Endothelial cell of umbilical vein (primary cell): Measurements from ENCODE around the gene COQ9. TPM values are rescaled to one million over a fixed set of nuclear protein-coding genes. Genes with fewer than 3 reads are reported as not detected.

Experiments used
- BruUV-seq: library from RNA; stranded (reverse); fragments of 400-500 nt; replicated peaks from 2 replicates; lab custom pipeline; 2021; lab: Mats Ljungman, UMichigan
- CTCF ChIA-PET: fragments of 300-600, 350-600 bp; sonication (Branson Sonifier 250); formaldehyde crosslinking; loops from one replicate; lab custom pipeline; 2021; ENCODE audit warnings: antibody characterized with exemption, inconsistent platforms; lab: Charles Lee
- POLR2A ChIA-PET: fragments of 300-600, 350-600 bp; sonication (Branson Sonifier 250); formaldehyde crosslinking; loops from one replicate; lab custom pipeline; 2021; ENCODE audit warnings: antibody characterized with exemption, inconsistent platforms; lab: Charles Lee
- DNase-seq: peaks from one replicate; pipeline ENCODE4 v3.0.0-alpha.2; 2011; ENCODE audit warnings: low read depth, low spot score
- FAIRE-seq: peaks from 2 replicates; lab custom pipeline; 2011; peaks lifted over from hg19 to GRCh38; lab: Jason Lieb, UNC
- H2AFZ ChIP-seq: 2 replicates; pipeline ENCODE4 v1.6.0; 2012; ENCODE audit warnings: low read depth, low read length, control low read depth, inconsistent platforms
- H3K27ac ChIP-seq: 2 replicates; pipeline ENCODE4 v1.5.1; 2011; ENCODE audit warnings: low read depth, mild to moderate bottlenecking, control low read depth, low read length, moderate library complexity; ENCODE audit not compliant: insufficient read depth
- H3K27me3 ChIP-seq, 2 experiments: 2 replicates each; pipeline versions ENCODE4 v1.6.0 to v1.6.1; 2011; ENCODE audit warnings: low read length in 2 of 2, mixed read lengths in 1 of 2; ENCODE audit not compliant: control insufficient read depth in 2 of 2, insufficient read depth in 2 of 2
- H3K36me3 ChIP-seq, 2 experiments: 2 replicates in 1 of 2; 3 replicates in 1 of 2; pipeline ENCODE4 v1.5.1; 2011; ENCODE audit warnings: low read length in 2 of 2, mild to moderate bottlenecking in 1 of 2, moderate library complexity in 1 of 2; ENCODE audit not compliant: control insufficient read depth in 2 of 2, insufficient read depth in 2 of 2; ENCODE audit errors: extremely low read depth in 1 of 2
- H3K4me1 ChIP-seq: 3 replicates; pipeline ENCODE4 v1.5.1; 2011; ENCODE audit warnings: mild to moderate bottlenecking, low read length; ENCODE audit not compliant: control insufficient read depth, insufficient read depth; ENCODE audit errors: extremely low read depth
- H3K4me2 ChIP-seq: 2 replicates; pipeline ENCODE4 v1.6.1; 2011; ENCODE audit warnings: low read length, control low read depth, mixed read lengths; ENCODE audit not compliant: insufficient read depth
- H3K4me3 ChIP-seq, 3 experiments: fragments of 200-600 bp in 1 of 3; sonication (generic), shearing (Covaris generic) in 1 of 3; replicated peaks in 1 of 3; 2 replicates each; pipeline ENCODE4 v1.5.1; 2011 to 2016; ENCODE audit warnings: control low read depth in 3 of 3, low read length in 3 of 3, mild to moderate bottlenecking in 2 of 3, inconsistent platforms in 1 of 3, low read depth in 1 of 3, moderate library complexity in 1 of 3; ENCODE audit not compliant: insufficient read depth in 1 of 3
- H3K79me2 ChIP-seq: 2 replicates; pipeline ENCODE4 v1.6.0; 2012; ENCODE audit warnings: low read length, inconsistent platforms; ENCODE audit not compliant: control insufficient read depth, insufficient read depth
- H3K9ac ChIP-seq: replicated peaks from 2 replicates; pipeline ENCODE3; 2011; ENCODE audit warnings: low read length, control low read depth; ENCODE audit not compliant: insufficient read depth; ENCODE audit errors: extremely low read depth
- H3K9me1 ChIP-seq: replicated peaks from 3 replicates; pipeline ENCODE4 v1.6.0; 2011; ENCODE audit warnings: mild to moderate bottlenecking, low read length; ENCODE audit not compliant: control insufficient read depth, insufficient read depth; ENCODE audit errors: extremely low read depth
- H3K9me3 ChIP-seq: replicated peaks from 2 replicates; pipeline ENCODE4 v1.5.1; 2012; ENCODE audit warnings: low read length, inconsistent platforms; ENCODE audit not compliant: control insufficient read depth, insufficient read depth
- H4K20me1 ChIP-seq: replicated peaks from 2 replicates; pipeline ENCODE3; 2011; ENCODE audit warnings: mild to moderate bottlenecking, low read length; ENCODE audit not compliant: control insufficient read depth, insufficient read depth; ENCODE audit errors: extremely low read depth
- EZH2 ChIP-seq: IDR thresholded peaks from 2 replicates; pipeline ENCODE4 v1.6.1; 2012; ENCODE audit warnings: borderline replicate concordance, low read depth, mild to moderate bottlenecking, moderate library complexity, low read length, inconsistent platforms; ENCODE audit not compliant: severe bottlenecking
- FOS ChIP-seq: IDR thresholded peaks from 2 replicates; pipeline ENCODE4 v1.6.1; 2011; ENCODE audit warnings: mild to moderate bottlenecking, low read length, moderate library complexity, borderline replicate concordance; ENCODE audit not compliant: insufficient read depth
- GATA2 ChIP-seq: IDR thresholded peaks from 2 replicates; pipeline ENCODE4 v1.7.0; 2011; ENCODE audit warnings: low read depth, mild to moderate bottlenecking, moderate library complexity, mixed read lengths, low read length; ENCODE audit not compliant: insufficient read length, insufficient read depth
- JUN ChIP-seq: IDR thresholded peaks from 2 replicates; pipeline ENCODE4 v1.6.1; 2011; ENCODE audit warnings: borderline replicate concordance, low read depth; ENCODE audit not compliant: insufficient read length, insufficient read depth
- MAX ChIP-seq: IDR thresholded peaks from 2 replicates; pipeline ENCODE4 v1.6.1; 2011; ENCODE audit not compliant: insufficient read depth, insufficient read length
- MYC ChIP-seq: IDR thresholded peaks from one replicate; pipeline ENCODE4 v1.6.1; 2011; ENCODE audit warnings: mild to moderate bottlenecking, low read depth, low read length
- POLR2A ChIP-seq: IDR thresholded peaks from 2 replicates; pipeline ENCODE4 v1.6.1; 2012; ENCODE audit warnings: low read depth, mild to moderate bottlenecking, control low read depth, low read length
- POLR2AphosphoS5 ChIP-seq: IDR thresholded peaks from 2 replicates; pipeline ENCODE4 v1.6.1; 2012; ENCODE audit warnings: low read depth, mild to moderate bottlenecking, control low read depth, low read length, moderate library complexity; ENCODE audit not compliant: insufficient read depth
- dilution Hi-C: fragments of 300-500 bp; cut with MboI; formaldehyde crosslinking; loops from one replicate; pipeline ENCODE4 v1.15.0; 2019; ENCODE audit warnings: low sequenced_read_pairs; ENCODE audit not compliant: extremely low pct_ligation_motif_present
- intact Hi-C: fragments of 100-400 bp; cut with micrococcal nuclease; formaldehyde crosslinking; loops from one replicate; pipeline ENCODE4 v1.10.0; 2022
- polyA plus RNA-seq, 4 experiments: library from polyadenylated mRNA; depleted of rRNA in 3 of 4; stranded (reverse) in 3 of 4; unstranded in 1 of 4; fragments of >200 nt; gene quantifications; 2 replicates each; pipeline versions ENCODE4 v1.2.1 to v1.2.3, GENCODE V29; 2011 to 2012; ENCODE audit warnings: missing spikeins in 1 of 4
- total RNA-seq: library from RNA; stranded (reverse); gene quantifications from 2 replicates; pipeline ENCODE4 v1.2.3, GENCODE V29; 2021
- TF ChIP-seq, protein P1 (sequence below), 2 donors: IDR thresholded peaks; 1 replicate in 1 of 2; 2 replicates in 1 of 2; pipeline ENCODE4 v1.5.1; 2011; ENCODE audit warnings: low read length in 2 of 2, mild to moderate bottlenecking in 2 of 2, moderate library complexity in 2 of 2, control low read depth in 1 of 2, inconsistent platforms in 1 of 2, low read depth in 1 of 2; ENCODE audit not compliant: insufficient read depth in 1 of 2; ENCODE audit errors: extremely low read depth in 1 of 2

COQ9 gene
- total and polyA plus RNA-seq, 2 donors (not counting 3 experiments of a cell fraction or from before 2014, with no cell fraction given): 42.5 to 78.3 TPM

- TSS peak; percentile 60 for BruUV-seq
- POLR2A ChIA-PET: interaction anchor here (0.8 to 1.0 kb wide), 2 partner anchors 16 to 38 kb away, joined by 3 to 4 read pairs; partner anchors contain the start of gene POLR2C
- intact Hi-C loops: loop anchor here (1.0 kb wide), 2 partner anchors 16 to 146 kb away; partner anchors contain the start of gene POLR2C
Observed at GRCh38 chr16:57446531-57447185, 621 bp upstream of the COQ9 start.

More at GRCh38 chr16:57446531-57447185, 621 bp upstream of the COQ9 start:
- Histone ChIP-seq H3K4me1 (peaks cover 12% of the 10 kb centered on the region), H3K36me3 (no peaks in the 10 kb centered on the region), H3K4me3 (peak overlapping the region; percentile 43 to 93 (median 78)), H2AFZ (peak overlapping the region; percentile 58), H3K27me3 (no peaks in the 10 kb centered on the region), H3K27ac (peak overlapping the region; percentile 56), H3K79me2 (peaks cover 60% of the 10 kb centered on the region), H4K20me1 (no peaks in the 10 kb centered on the region), H3K9me3 (no peaks in the 10 kb centered on the region), H3K4me2 (peak overlapping the region; percentile 83), H3K9ac (peak overlapping the region; percentile 94), H3K9me1 (no peaks in the 10 kb centered on the region)
- no peak for TF ChIP-seq MYC
- TF ChIP-seq EZH2: no peak
- TF ChIP-seq, protein P1, sequence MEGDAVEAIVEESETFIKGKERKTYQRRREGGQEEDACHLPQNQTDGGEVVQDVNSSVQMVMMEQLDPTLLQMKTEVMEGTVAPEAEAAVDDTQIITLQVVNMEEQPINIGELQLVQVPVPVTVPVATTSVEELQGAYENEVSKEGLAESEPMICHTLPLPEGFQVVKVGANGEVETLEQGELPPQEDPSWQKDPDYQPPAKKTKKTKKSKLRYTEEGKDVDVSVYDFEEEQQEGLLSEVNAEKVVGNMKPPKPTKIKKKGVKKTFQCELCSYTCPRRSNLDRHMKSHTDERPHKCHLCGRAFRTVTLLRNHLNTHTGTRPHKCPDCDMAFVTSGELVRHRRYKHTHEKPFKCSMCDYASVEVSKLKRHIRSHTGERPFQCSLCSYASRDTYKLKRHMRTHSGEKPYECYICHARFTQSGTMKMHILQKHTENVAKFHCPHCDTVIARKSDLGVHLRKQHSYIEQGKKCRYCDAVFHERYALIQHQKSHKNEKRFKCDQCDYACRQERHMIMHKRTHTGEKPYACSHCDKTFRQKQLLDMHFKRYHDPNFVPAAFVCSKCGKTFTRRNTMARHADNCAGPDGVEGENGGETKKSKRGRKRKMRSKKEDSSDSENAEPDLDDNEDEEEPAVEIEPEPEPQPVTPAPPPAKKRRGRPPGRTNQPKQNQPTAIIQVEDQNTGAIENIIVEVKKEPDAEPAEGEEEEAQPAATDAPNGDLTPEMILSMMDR (IDR thresholded peaks at IDR 0.05; ENCODE audit: extremely low read depth in 1 of 2, insufficient read depth in 1 of 2, low read depth in 1 of 2, low read length in 2 of 2): no peak
- no peak for TF ChIP-seq POLR2AphosphoS5
- TF ChIP-seq MAX: no peak
- TF ChIP-seq POLR2A: no peak
- no peak for TF ChIP-seq GATA2
- TF ChIP-seq FOS: no peak
- TF ChIP-seq JUN: no peak
- CTCF ChIA-PET: interaction anchor here (0.7 to 1.7 kb wide), 13 partner anchors 10 to 147 kb away, joined by 3 to 29 read pairs (median 4); partner anchors contain the start of gene POLR2C
- FAIRE-seq (peak; percentile 47), DNase-seq (peak; percentile 43)
- dilution Hi-C loops: no loop called here
